ENCODE results near the gene NPL. TPM values are rescaled to one million over a fixed set of nuclear protein-coding genes. Genes with fewer than 3 reads are reported as not detected.

The NPL gene
- total RNA-seq: 2.4 and 6.0 TPM in 2 replicates

GRCh38 chr1:182789138-182790076, at the start of gene NPL:
NPL (plus strand) TSS chr1:182789773; CDS start chr1:182794372, 4,599 bp downstream.

GRCh38 chr1:182839209-182840066, 49.9 kb downstream of the NPL start, which contains the start of gene DHX9:
DHX9 (plus strand) TSS chr1:182839347; CDS start chr1:182842567, 3,220 bp downstream.

Other genes with a start within 250 kb of the NPL start
- gene RNASEL, start 200.5 kb upstream of the NPL start, total RNA-seq: 0.33 and 0.34 TPM in 2 replicates
- 0.98 and 1.3 TPM in 2 replicates for gene RGS16, start 185.4 kb upstream of the NPL start, total RNA-seq
- under 0.01 TPM in 1 of 2 replicates, not detected in the other for gene RGS8, start 105.2 kb upstream of the NPL start, total RNA-seq
- gene DHX9, start 49.6 kb downstream of the NPL start, total RNA-seq: 151 and 183 TPM in 2 replicates
- under 0.01 TPM in 1 of 2 replicates, not detected in the other for gene SHCBP1L, start 163.4 kb downstream of the NPL start, total RNA-seq
- gene LAMC1, start 233.6 kb downstream of the NPL start, total RNA-seq: 312 and 409 TPM in 2 replicates